ENCODE data around the gene SSTR4.

- no peak for TF ChIP-seq CTCF (conservative IDR thresholded peaks at IDR 0.05)
- TF ChIP-seq EZH2 (IDR thresholded peaks at IDR 0.05; ENCODE audit: low read depth): no peak
These were observed 37.9 kb downstream of the SSTR4 start for GRCh38 chr20:23072892-23073586.

Data from PC-9 (cell line).